Measurements from ENCODE around the gene MMP12. TPM values are rescaled to one million over a fixed set of nuclear protein-coding genes. Genes with fewer than 3 reads are reported as not detected.

The MMP12 gene
- total RNA-seq, 4 donors from 2014 or later, result not detected

GRCh38 chr11:102849311-102849710 is 25.5 kb downstream of the MMP12 start:
- H3K9me3 ChIP-seq, result no peaks in the 10 kb centered on the region
- no peaks in the 10 kb centered on the region for H3K27me3 ChIP-seq
- no peaks in the 10 kb centered on the region for H3K36me3 ChIP-seq
- DNase-seq, result no peak
- no peak overlapping the region for H3K27ac ChIP-seq
- TF ChIP-seq POLR2A (IDR thresholded peaks at IDR 0.05) (no peak), CTCF (IDR thresholded peaks at IDR 0.05) (no peak)
- no peak overlapping the region for H3K4me3 ChIP-seq (replicated peaks in 1 of 3)
- WGBS, 2 donors, result 57 to 60% methylated on average over 1 of the region's 1 CpG
- H3K4me1 ChIP-seq, result no peaks in the 10 kb centered on the region
- intact Hi-C loops (cut with DNase I), result no loop called here

GRCh38 chr11:102846292-102846691 is 28.5 kb downstream of the MMP12 start:
- intact Hi-C loops (cut with DNase I), result no loop called here
- H3K4me3 ChIP-seq (replicated peaks in 1 of 3), result no peak overlapping the region
- no peak for DNase-seq

GRCh38 chr11:102843489-102843888 is 31.3 kb downstream of the MMP12 start, which contains the start of gene MMP3:
Gene MMP3 (minus strand): TSS chr11:102843609. CDS start chr11:102843546, 63 bp downstream.
- Histone ChIP-seq H3K9me3 (no peaks in the 10 kb centered on the region), H3K27me3 (no peaks in the 10 kb centered on the region), H3K27ac (no peak within 1 kb of the TSS), H3K4me1 (no peaks in the 10 kb centered on the region), H3K4me3 (replicated peaks in 1 of 3) (no peak within 1 kb of the TSS), H3K36me3 (no peaks in the 10 kb centered on the region)
- TF ChIP-seq CTCF (IDR thresholded peaks at IDR 0.05) (no peak), POLR2A (IDR thresholded peaks at IDR 0.05) (no peak)
- 79 to 85% methylated on average over 4 of the region's 4 CpGs for WGBS, 2 donors
- DNase-seq, result no peak
- intact Hi-C loops (cut with DNase I), result no loop called here

More at GRCh38 chr11:102846292-102846691, 28.5 kb downstream of the MMP12 start:
- 73 to 75% methylated on average over 3 of the region's 3 CpGs for WGBS, 2 donors
- TF ChIP-seq CTCF (IDR thresholded peaks at IDR 0.05) (no peak), POLR2A (IDR thresholded peaks at IDR 0.05) (no peak)
- Histone ChIP-seq H3K9me3 (no peaks in the 10 kb centered on the region), H3K27ac (no peak overlapping the region), H3K27me3 (no peaks in the 10 kb centered on the region), H3K4me1 (no peaks in the 10 kb centered on the region), H3K36me3 (no peaks in the 10 kb centered on the region)

- Histone ChIP-seq H3K4me1 (no peaks in the 10 kb centered on the region), H3K9me3 (no peaks in the 10 kb centered on the region), H3K27me3 (no peaks in the 10 kb centered on the region), H3K36me3 (no peaks in the 10 kb centered on the region), H3K27ac (no peak overlapping the region), H3K4me3 (replicated peaks in 1 of 3) (no peak overlapping the region)
- WGBS, 2 donors, result 47 to 61% methylated on average over 1 of the region's 1 CpG
- no peak for TF ChIP-seq POLR2A (IDR thresholded peaks at IDR 0.05)
- TF ChIP-seq CTCF (IDR thresholded peaks at IDR 0.05), result no peak
- no peak for DNase-seq
- intact Hi-C loops (cut with DNase I), result no loop called here
Measured at GRCh38 chr11:102842930-102843329, 31.9 kb downstream of the MMP12 start.

- TF ChIP-seq CTCF (IDR thresholded peaks at IDR 0.05), result no peak
- no peak for TF ChIP-seq POLR2A (IDR thresholded peaks at IDR 0.05)
- WGBS, 2 donors, result 27 to 28% methylated on average over 5 of the region's 5 CpGs
- H3K27ac ChIP-seq, result no peak overlapping the region
- no peaks in the 10 kb centered on the region for H3K4me1 ChIP-seq
- no peaks in the 10 kb centered on the region for H3K27me3 ChIP-seq
- H3K9me3 ChIP-seq, result no peaks in the 10 kb centered on the region
- DNase-seq, result no peak
- intact Hi-C loops (cut with DNase I), result no loop called here
- H3K36me3 ChIP-seq, result no peaks in the 10 kb centered on the region
- no peak overlapping the region for H3K4me3 ChIP-seq (replicated peaks in 1 of 3)
Measured at GRCh38 chr11:102840018-102840417, 34.8 kb downstream of the MMP12 start.
